Left renal pelvis (tissue), 4 donors: Measurements from ENCODE around the gene CENPL. TPM values are rescaled to one million over a fixed set of nuclear protein-coding genes. Genes with fewer than 3 reads are reported as not detected.
A peak's percentile ranks its signal among the peaks of the same experiment; 100 is the strongest.
"Not testable (repeated sequence)": the region's sequence is repeated elsewhere in the genome, so short reads cannot be mapped to it uniquely, and the experiment has no call there.

Experiments used
- DNase-seq, 4 donors: peaks; one replicate each; pipeline ENCODE4 v3.0.0-alpha.2; 2013; ENCODE audit warnings: low read depth in 4 of 4, low spot score in 3 of 4
- polyA plus RNA-seq, 4 donors: library from polyadenylated mRNA; unstranded; fragments of 120-200 nt; gene quantifications; one replicate each; pipeline ENCODE4 v1.2.1, GENCODE V29; 2013; ENCODE audit not compliant: insufficient read length in 4 of 4

CENPL gene, protein sequence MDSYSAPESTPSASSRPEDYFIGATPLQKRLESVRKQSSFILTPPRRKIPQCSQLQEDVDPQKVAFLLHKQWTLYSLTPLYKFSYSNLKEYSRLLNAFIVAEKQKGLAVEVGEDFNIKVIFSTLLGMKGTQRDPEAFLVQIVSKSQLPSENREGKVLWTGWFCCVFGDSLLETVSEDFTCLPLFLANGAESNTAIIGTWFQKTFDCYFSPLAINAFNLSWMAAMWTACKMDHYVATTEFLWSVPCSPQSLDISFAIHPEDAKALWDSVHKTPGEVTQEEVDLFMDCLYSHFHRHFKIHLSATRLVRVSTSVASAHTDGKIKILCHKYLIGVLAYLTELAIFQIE
- 10 to 100 TPM; 10.7 to 14.3 (median 12.1) TPM for polyA plus RNA-seq

DNA sequence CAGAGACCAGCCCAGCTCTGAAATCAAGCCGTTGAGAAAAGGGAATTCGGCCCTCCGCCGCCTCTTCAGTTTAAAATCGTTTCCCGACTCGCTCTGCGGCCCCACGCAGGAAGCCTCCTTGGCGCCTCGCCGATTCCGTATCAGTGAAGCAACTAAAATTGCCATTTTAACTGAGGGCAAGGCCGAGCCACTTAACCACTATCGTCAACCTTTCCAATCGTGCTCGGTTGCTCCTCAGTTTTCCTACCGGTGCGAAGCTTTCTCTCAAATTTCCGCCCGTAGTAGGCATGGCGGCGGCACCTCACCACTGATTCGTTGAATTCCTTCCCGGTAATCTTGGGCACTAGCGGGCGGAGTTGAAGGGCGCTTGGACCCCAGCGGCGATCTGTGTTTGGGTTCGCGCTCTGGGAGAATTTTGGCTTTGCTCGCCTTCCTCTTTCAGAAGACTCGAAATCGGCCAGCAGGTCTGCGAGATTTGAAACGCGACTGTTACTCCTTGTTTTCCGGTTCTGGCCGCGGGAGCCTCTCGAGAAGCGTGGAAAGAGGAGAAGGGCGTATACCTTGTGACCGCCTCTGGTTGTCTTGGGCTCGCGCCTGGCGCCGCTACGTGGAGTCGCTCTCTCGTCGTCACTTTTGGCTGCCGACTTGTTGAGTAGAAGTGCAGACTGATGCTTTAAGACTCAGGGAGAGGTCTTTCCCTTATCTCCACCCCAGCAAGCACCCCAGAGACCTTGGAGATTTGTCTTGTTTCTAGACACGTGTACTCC lies at the start of gene CENPL, which contains the start of gene DARS2:
Gene CENPL (minus strand): TSS at position 569 of the 767 bp plus-strand sequence. CDS start 13,584 bp downstream, outside the sequence.
Gene DARS2 (plus strand): TSS at position 359 of the 767 bp plus-strand sequence. CDS start 557 bp downstream, outside the sequence.
- DNase-seq, result peak; percentile 93 to 96 (median 94)

DNA sequence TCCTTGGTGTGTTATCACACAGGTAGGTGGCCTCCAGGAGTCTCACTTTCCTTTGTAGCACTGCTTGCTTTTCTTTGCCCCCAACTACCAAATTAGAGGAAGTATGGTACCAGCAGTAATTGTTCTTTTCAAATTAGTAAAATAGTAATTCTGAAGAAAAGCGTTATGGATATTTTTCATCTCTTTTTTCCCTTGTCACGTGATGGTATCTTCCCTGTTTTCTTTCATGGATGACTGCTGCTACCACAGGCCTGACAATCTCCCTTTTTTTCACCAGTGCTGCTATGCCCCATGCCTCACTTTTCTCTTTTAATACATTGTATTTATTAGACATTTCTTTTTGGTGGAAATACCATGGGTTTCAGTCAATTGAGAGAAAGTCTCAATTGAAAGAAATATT lies 46.8 kb upstream of the CENPL start:
- no peak for DNase-seq

DNA sequence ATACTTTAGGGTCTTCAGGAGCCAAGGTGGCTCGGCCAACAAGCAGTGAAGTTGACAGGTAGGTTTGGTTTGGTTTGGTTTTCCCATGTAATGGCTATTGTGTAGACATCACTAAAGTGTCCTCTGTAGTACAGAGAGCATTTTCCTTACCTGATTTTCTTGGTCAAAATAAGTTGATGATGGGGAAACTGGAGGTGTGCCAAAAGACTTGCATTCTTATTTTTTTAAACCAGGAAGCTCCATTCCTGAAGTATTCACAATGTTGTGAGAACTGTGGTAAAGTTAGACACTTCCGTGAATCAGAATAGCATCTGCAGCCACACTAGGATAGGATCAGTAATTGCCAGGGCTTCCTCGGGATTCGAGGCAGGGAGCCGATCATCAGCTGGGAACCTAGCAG lies 46.4 kb upstream of the CENPL start:
- no peak for DNase-seq

DNA sequence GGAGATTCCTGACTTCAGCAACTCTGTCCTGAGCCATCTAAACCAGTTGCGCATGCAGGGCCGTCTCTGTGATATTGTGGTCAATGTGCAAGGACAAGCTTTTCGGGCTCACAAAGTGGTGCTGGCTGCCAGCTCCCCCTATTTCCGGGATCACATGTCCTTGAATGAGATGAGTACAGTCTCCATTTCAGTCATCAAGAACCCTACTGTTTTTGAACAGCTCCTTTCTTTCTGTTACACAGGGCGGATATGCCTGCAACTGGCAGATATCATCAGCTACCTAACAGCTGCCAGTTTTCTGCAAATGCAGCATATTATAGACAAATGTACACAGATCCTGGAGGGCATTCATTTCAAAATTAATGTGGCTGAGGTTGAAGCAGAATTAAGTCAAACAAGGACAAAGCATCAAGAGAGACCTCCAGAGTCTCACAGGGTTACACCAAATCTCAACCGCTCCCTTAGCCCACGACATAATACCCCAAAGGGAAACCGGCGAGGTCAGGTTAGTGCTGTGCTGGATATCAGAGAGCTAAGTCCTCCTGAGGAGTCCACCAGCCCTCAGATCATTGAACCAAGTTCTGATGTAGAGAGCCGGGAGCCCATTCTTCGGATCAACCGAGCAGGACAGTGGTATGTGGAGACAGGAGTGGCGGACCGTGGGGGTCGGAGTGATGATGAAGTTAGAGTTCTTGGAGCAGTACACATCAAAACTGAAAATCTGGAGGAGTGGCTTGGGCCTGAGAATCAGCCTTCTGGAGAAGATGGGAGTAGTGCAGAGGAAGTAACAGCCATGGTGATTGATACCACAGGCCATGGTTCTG lies 45.8 kb upstream of the CENPL start:
- no peak for DNase-seq

DNA sequence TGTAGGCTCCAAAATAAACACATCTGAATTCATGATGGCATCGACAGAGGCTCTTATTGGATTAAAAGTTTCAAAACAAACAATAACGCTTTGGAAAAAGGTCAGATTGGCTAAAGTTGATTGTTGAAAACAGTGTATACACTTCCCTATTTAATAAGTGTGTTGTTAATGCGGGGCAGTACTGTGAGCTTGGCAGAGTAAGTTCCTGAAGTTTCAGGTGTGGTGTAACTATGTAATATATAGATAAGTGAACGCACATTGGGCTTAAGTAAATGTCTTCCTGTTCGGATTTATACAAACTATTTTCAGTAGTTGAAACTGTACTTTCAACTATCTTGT lies 44.3 kb upstream of the CENPL start:
- no peak for DNase-seq

DNA sequence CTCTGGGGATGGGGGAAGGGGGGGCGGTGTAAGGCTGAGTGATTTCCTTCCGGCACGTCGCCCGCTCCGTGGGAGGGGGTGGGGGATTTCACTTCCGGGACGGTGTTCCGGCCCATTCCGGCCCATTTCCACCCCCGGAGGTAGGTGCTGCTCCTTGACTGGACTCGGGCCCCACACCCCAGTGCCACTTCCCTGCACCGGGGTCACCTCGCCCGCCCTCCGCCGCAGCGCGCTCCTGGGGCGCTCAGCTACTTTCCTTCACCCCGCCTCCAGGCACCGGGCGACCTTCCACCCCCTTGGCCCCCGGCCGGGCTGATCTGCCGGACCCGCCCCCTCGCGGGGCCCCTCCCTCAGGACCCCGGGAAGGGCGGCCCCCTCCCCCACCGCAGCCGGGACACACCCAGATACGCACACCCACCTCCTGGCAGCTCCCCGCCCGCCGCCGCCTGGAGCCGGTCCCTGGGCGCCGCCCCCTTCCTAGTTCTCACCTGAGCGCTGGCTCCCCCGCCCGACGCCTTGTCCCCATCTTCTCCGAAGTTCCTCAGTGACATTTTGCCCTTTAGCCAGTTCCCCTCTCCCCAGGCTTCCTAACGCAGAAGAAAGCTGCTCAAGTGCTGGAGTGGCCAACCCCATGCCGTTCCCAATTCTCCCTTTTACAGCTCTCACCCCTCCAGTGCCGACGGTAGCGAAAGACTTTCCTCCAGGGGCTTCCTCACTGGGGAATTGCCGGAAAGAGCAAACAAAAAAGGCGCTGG lies 43.8 kb upstream of the CENPL start, which contains the start of gene ZBTB37:
Gene ZBTB37 (plus strand): TSS at position 115 of the 755 bp plus-strand sequence. CDS start 1,846 bp downstream, outside the sequence.
- DNase-seq, result peak in 3 of 4 donors; percentile 58 to 68 (median 60)

DNA sequence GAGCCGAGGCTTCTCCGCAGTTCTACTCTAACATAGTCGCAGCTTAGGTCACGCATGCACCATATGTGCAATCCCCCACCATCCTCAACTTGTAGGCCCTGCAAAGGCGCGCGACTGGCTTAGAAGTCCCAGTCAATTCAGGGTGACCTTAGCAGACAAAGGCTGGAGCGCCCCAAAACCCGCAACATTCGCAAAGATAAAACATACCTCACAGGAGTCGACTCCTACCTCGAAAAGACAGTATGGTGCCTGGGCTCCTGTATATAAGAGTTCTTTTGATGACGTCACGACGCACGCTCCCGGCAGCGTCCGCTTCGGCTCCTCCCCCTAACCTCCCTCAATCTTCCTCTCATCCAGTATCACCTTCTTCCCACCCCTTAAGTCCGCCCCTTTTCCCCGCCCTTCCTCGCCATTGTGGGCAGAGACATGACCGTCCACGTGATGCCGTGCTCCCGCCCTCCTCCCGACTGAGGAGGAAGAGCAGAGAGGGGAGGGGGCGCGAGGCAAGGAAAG lies 43.1 kb upstream of the CENPL start, which contains the start of gene GAS5:
Gene GAS5 (minus strand): TSS at position 237 of the 513 bp plus-strand sequence.
- DNase-seq, result peak; percentile 99 to 100 (median 100)

DNA sequence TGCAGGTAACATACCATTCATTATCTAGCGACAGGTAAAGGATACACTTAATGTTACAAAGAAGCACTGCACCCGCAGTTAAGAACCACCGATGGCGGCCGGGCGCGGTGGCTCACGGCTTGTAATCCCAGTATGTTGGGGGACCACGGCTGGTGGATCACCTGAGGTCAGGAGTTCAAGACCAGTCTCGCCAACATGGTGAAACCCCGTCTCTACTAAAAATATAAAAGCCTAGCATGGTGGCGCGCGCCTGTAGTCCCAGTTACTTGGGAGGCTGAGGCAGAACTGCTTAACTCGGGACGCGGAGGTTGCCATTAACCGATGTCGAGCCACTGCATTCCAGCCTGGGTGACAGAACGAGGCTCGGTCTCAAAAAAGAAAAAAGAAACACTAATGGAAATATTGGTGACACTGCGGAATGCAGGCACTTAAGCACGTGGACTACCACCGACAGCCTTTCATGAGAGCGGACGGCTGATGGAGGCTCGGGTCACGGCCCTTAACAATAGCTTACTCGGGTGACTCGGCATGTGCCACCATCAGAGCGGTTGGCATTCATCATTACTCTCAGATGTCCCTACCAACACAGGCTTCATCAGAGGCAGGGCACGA lies 42.6 kb upstream of the CENPL start:
- DNase-seq, result peak in 1 of 4 donors; percentile 22

DNA sequence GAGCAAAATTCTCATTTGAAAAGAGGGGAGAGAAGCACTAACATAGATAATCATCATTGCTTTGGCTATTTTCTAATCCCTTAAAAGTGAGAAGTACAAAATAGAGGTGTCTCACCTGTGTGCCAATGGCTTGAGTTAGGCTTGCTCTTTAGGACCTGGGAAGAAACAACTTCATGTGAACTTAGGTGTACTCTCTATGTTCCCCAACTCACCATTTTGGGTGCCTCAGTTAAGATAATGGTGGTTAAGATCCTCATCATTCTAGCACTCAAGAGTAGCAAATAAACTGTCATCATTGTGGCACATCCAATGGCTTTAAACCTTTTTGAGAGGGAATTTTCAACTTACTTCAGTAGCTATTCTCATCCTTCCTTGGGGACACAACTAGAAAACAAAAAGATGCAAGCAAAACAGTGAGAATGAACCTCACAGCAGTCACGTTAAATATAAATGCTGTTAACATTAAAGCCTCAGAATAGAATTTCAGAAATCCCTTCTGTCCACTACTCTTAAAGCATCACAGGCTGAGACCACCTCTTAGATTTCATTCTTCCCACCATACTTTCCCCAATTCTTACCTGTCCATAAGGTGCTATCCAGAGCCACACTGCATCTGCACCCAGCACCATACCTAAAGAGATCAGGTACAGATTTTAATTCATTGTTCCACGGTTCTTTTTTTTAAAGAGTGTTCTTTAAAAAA lies 41.9 kb upstream of the CENPL start:
- no peak for DNase-seq

DNA sequence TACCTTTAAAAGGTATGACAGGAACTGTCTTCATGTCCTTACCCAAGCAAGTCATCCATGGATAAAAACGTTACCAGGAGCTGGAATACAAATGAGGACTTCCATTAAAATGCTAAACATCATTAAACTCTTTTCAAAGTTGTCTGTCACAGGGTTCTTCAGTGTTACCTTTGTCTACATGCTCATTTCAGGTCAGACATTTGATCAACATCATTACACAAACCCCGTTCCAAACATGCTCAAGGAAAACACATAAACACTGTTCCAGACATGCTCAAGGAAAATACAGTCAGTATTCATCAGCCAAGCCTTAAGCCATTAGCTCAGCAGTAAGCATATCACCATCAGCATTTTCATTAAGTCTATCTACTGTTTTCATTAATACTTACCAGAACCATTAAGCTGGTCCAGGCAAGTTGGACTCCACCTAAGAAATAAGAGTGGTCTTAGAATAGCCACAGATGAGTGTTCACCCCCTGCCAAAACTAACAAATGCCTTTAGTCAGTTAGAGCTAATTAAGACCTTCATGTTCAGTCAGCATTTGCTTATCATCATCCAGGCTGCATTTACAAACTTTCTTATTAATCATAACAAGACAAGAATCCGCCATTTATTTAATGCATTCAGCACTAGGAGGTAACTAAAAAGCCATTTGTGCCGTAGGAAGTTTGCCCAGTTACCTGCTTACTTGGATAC lies 40.9 kb upstream of the CENPL start:
- no peak for DNase-seq

DNA sequence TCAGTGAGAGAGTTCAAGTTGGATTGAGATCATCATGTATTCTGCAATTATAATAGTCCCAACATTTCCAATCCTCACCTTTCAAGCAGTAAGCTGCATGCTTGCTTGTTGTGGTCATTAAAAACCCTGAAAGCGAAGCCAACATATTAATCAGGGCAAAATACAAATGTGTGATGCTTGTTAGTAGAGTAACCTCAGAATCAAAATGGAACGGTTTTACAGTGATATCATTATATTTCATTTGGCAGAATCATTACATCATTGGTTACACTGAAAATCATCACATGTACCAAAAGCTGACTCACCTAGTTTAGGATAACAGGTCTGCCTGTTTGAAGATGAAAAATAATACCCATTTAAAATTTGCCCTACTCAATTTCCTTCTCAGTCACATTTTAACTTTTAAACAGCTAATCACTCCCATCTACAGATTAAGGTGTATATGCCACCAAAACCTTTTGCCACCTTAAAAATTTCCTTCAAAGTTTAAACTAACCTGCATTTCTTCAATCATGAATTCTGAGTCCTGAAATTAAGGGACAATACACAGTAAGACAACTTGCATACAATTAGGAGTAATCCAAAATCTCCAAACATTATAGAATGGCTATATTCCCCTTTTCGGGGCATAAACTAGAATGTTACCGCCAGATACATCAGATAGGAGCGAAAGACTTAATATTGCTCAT lies 39.6 kb upstream of the CENPL start:
- DNase-seq, result no peak

DNA sequence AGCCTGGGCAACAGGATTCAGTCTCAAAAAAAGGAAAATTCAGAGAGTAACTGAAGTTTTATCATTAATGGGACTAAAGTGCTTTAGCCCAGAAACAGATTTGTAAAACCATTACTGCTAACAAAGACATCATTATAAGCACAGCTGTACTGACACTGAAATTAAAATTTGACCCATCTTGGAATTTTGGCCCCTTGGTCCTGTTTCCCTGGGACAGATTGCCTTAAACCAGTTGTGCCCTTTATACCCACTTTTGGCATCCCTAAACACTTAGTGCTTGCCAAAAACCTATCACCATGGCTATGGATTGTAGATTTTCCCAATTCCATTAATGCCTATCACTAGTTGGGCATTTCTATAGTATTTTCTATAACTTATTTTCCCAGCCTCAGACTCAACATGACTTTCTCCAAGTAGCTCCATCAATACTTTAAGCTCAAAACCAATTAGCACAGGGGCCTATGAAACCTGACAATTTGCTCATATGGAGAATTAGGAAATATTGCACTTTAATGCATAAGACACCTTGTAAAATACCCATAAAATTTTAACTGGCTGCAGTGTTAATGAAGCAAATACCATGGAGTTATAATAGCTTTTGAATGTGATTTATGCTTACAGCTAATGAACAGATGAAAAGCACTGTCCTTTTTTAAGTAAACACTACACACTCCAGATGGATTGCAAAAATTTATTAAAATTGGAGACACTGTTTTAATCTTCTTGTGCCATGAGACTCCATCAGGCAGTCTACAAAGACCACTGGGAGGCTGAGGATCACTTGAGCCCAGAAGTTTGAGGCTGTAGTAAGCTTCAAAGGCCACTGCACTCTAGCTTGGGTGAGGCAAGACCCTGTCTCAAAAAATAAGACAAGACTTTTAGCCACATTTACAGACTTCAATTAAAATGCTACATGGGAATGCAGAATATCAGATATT lies 38.8 kb upstream of the CENPL start:
- no peak for DNase-seq

DNA sequence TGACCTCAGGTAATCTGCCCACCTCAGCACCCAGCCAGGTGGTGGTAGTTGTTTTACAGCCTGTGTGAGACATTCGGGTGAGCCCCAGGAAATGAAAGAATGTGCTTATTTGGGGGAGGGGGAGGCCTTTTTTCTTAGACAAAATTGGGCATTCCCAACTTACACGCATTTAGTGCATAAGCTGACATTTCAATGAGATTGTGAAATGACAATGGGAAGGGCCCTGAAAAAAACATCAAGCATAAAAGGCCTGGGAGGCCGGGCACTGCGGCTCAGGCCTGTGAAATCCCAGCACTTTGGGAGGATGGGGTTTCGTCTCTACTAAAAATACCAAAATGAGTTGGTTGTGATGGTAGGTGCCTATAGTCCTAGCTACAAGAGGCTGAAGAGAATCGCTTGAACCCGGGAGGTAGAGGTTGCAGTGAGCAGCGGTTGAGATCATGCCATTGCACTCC lies 38.1 kb upstream of the CENPL start:
- DNase-seq, result no peak

DNA sequence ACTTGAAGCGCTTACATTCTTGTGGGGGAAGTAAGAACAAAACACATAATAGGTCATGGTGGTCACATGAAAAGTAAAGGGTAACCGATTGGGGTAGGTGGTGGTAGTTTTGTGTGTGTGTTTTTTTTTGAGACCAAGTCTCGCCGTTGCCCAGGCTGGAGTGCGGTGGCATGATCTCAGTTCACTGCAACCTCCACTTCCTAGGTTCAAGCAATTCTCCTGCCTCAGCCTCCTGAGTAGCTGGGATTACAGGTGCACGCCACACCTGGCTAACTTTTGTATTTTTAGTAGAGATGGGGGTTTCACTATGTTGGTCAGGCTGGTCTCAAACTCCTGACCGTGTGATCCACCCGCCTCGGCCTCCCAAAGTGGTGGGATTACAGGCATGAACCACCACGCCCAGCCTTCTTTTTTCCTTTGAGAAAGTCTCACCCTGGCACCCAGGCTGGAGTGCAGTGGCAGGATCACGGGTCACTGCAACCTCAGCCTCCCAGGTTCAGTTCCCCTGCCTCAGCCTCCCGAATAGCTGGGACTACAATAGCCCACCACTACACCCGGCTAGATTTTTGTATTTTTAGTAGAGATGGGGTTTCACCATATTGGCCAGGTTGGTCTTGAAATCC lies 37.6 kb upstream of the CENPL start:
- not testable (repeated sequence) for DNase-seq

DNA sequence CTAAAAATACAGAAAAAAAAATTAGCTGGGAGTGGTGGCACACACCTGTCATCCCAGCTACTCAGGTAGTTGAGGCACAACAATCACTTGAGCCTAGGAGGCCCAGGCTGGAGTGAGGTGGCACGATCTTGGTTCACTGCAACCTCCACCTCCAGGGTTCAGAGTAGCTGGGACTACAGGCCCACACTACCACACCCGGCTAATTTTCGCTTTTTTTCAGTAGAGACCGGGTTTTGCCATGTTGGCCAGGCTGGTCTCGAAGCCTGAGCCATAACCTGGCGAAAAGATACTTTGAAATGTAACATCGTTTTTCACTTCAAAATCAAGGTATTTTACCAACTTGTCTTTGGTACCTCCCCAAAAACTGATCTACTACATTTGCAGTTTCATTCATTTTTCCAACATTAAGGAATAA lies 37.1 kb upstream of the CENPL start:
- no peak for DNase-seq

DNA sequence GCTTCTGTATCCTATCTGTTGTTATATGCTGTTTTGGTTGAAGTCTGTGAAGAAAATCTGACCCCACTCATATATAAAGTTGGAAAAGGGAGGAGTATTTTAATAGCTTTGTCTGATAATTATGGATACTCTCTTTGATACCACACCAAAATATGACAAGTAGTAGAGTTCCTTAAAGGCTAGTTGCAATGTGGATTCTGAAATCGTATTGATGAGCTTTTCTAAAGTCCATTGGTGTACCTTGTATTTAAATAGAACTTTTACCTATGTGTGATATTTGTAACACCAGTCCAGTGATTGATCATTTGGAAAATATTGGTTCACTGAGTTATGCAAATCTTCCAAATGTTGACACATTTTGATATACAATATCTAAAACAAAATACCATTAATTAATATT lies 35.4 kb upstream of the CENPL start:
- no peak for DNase-seq
